AML-193 (cell line): Measurements from ENCODE around the gene KRTAP12-1.

ENCODE experiments used
- DNase-seq, 2 experiments: peaks; one replicate each; lab custom pipeline; 2025; lab: John Stamatoyannopoulos, UW

Gene KRTAP12-1

GRCh38 chr21:44681861-44682579 is at the start of gene KRTAP12-1:
Gene KRTAP12-1, minus strand, starts transcription at chr21:44682163. Its CDS starts 40 bp downstream, at chr21:44682123.
- DNase-seq, result no peak

- no peak for DNase-seq
Measured at GRCh38 chr21:44730951-44731579, 49.1 kb upstream of the KRTAP12-1 start.

GRCh38 chr21:44730028-44730395 is 48.0 kb upstream of the KRTAP12-1 start:
- DNase-seq, result no peak

GRCh38 chr21:44729336-44730027 is 47.5 kb upstream of the KRTAP12-1 start:
- no peak for DNase-seq

GRCh38 chr21:44728716-44729115 is 46.8 kb upstream of the KRTAP12-1 start:
- no peak for DNase-seq

- no peak for DNase-seq
Measured at GRCh38 chr21:44727757-44728156, 45.8 kb upstream of the KRTAP12-1 start.

GRCh38 chr21:44727321-44727720 is 45.4 kb upstream of the KRTAP12-1 start:
- no peak for DNase-seq

GRCh38 chr21:44726826-44727225 is 44.9 kb upstream of the KRTAP12-1 start:
- no peak for DNase-seq

- DNase-seq, result no peak
Measured at GRCh38 chr21:44724926-44725325, 43.0 kb upstream of the KRTAP12-1 start.

GRCh38 chr21:44724196-44724595 is 42.2 kb upstream of the KRTAP12-1 start:
- DNase-seq, result no peak

- DNase-seq, result no peak
Measured at GRCh38 chr21:44723177-44724131, 41.5 kb upstream of the KRTAP12-1 start.

- no peak for DNase-seq
Measured at GRCh38 chr21:44722731-44723130, 40.8 kb upstream of the KRTAP12-1 start.

GRCh38 chr21:44720170-44720569 is 38.2 kb upstream of the KRTAP12-1 start:
- no peak for DNase-seq

GRCh38 chr21:44718571-44718970 is 36.6 kb upstream of the KRTAP12-1 start:
- no peak for DNase-seq

GRCh38 chr21:44718093-44718492 is 36.1 kb upstream of the KRTAP12-1 start:
- no peak for DNase-seq

GRCh38 chr21:44716984-44717383 is 35.0 kb upstream of the KRTAP12-1 start:
- no peak for DNase-seq

- DNase-seq, result no peak
Measured at GRCh38 chr21:44714905-44715304, 32.9 kb upstream of the KRTAP12-1 start.

GRCh38 chr21:44713846-44714245 is 31.9 kb upstream of the KRTAP12-1 start:
- no peak for DNase-seq

- no peak for DNase-seq
Measured at GRCh38 chr21:44713130-44713529, 31.2 kb upstream of the KRTAP12-1 start.

- DNase-seq, result no peak
Measured at GRCh38 chr21:44712203-44713028, 30.5 kb upstream of the KRTAP12-1 start.
